Nephron progenitor cell (in vitro differentiated cells): ENCODE measurements around the gene ADARB2.
A peak's percentile ranks its signal among the peaks of the same experiment; 100 is the strongest.
"Not testable (repeated sequence)": the region's sequence is repeated elsewhere in the genome, so short reads cannot be mapped to it uniquely, and the experiment has no call there.

Experiments used
- DNase-seq: peaks from one replicate; pipeline ENCODE4 v3.0.0; 2021
- H3K27ac Mint-ChIP-seq: 2 replicates; pipeline ENCODE4 v1.8.0; 2021; ENCODE audit warnings: mild to moderate bottlenecking, moderate library complexity, mixed read lengths
- H3K27me3 Mint-ChIP-seq: 2 replicates; pipeline ENCODE4 v1.8.0; 2021; ENCODE audit warnings: mild to moderate bottlenecking, low read depth, mixed read lengths; ENCODE audit not compliant: poor library complexity
- H3K36me3 Mint-ChIP-seq: 2 replicates; pipeline ENCODE4 v1.8.0; 2021; ENCODE audit warnings: low read depth, mixed read lengths
- H3K4me1 Mint-ChIP-seq: 2 replicates; pipeline ENCODE4 v1.8.0; 2021; ENCODE audit warnings: mixed read lengths
- H3K4me3 Mint-ChIP-seq: 2 replicates; pipeline ENCODE4 v1.8.0; 2021; ENCODE audit warnings: mild to moderate bottlenecking, moderate library complexity, mixed read lengths
- H3K9me3 Mint-ChIP-seq: 2 replicates; pipeline ENCODE4 v1.8.0; 2021; ENCODE audit warnings: mild to moderate bottlenecking, moderate library complexity, mixed read lengths
- TF ChIP-seq, protein P1 (sequence below): fragments of 200-600 bp; sonication (generic); IDR thresholded peaks from 2 replicates; pipeline ENCODE4 v1.5.0; 2021; ENCODE audit warnings: antibody characterized with exemption

The ADARB2 gene

DNA sequence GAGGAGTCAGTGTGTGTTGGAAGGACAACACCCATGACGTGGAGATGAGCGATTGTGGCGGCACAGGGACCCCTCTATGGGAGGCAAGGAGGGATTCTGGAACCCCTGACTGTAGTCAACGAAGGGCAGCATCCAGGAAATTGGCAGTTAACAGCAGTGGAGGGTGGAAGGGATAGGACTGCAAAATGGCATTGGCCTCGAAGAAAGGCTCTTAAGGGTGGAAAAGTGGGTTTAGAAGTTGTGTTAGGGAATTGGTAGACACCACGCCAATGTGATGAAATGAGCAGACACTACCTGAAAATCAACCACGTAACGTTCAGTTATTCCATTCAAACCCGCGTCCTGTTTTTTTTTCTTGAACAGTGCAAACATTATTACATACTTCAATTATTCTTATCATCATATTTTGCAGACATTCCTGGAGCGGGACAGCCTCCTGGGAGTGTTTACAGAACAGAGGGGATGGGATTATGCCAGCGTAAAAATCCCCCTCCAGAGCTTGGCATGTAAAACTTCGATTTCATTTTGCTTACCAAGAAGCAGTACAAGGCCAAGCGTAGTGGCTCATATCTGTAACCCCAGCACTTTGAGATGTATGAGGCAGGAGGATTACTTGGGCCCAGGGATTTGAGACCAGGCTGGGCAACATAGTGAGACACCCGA, 409.0 kb downstream of the ADARB2 start:
- TF ChIP-seq, protein P1, sequence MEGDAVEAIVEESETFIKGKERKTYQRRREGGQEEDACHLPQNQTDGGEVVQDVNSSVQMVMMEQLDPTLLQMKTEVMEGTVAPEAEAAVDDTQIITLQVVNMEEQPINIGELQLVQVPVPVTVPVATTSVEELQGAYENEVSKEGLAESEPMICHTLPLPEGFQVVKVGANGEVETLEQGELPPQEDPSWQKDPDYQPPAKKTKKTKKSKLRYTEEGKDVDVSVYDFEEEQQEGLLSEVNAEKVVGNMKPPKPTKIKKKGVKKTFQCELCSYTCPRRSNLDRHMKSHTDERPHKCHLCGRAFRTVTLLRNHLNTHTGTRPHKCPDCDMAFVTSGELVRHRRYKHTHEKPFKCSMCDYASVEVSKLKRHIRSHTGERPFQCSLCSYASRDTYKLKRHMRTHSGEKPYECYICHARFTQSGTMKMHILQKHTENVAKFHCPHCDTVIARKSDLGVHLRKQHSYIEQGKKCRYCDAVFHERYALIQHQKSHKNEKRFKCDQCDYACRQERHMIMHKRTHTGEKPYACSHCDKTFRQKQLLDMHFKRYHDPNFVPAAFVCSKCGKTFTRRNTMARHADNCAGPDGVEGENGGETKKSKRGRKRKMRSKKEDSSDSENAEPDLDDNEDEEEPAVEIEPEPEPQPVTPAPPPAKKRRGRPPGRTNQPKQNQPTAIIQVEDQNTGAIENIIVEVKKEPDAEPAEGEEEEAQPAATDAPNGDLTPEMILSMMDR: no peak
- peaks cover 18% of the 10 kb centered on the region for H3K27me3 Mint-ChIP-seq
- no peak overlapping the region for H3K4me3 Mint-ChIP-seq
- H3K36me3 Mint-ChIP-seq: no peaks in the 10 kb centered on the region
- peak overlapping the region; percentile 21 for H3K27ac Mint-ChIP-seq
- no peak for DNase-seq
- peaks cover 14% of the 10 kb centered on the region for H3K9me3 Mint-ChIP-seq
- peaks cover 24% of the 10 kb centered on the region for H3K4me1 Mint-ChIP-seq

DNA sequence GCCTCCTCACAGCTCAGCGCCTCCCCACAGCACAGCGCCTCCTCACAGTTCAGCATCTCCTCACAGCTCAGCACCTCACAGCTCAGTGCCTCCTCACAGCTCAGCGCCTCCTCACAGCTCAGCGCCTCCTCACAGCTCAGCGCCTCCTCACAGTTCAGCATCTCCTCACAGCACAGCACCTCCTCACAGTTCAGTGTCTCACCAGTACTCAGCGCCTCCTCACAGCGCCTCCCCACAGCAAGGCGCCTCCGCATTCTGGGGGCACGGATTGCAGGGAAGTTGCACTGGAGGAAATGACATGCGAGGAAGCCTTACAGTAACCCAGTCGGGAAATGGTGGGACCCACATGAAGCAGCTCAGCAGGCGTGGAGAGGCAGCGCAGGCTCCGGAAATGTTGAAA, 409.6 kb downstream of the ADARB2 start:
- no peak for DNase-seq
- TF ChIP-seq, protein P1: no peak
- Mint-ChIP-seq H3K9me3 (peaks cover 14% of the 10 kb centered on the region), H3K27ac (peak overlapping the region; percentile 21), H3K27me3 (peaks cover 16% of the 10 kb centered on the region), H3K4me1 (peaks cover 21% of the 10 kb centered on the region), H3K4me3 (no peak overlapping the region), H3K36me3 (no peaks in the 10 kb centered on the region)

DNA sequence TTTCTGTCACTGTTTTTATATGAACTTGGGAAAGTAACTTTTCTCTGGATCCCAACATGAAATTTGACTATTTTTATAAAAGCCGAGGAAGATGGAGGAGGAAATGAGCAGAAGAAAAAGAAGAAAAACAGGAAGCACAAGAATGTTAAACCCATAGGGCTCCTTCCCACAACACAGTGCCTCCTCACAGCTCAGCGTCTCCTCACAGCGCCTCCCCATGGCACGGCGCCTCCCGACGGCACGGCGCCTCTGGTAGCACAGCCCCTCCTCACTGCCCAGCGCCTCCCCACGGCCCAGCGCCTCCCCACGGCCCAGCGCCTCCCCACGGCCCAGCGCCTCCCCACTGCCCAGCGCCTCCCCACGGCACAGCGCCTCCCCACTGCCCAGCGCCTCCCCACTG, 410.8 kb downstream of the ADARB2 start:
- peak overlapping the region; percentile 20 for H3K27ac Mint-ChIP-seq
- H3K4me3 Mint-ChIP-seq: not testable (repeated sequence)
- peaks cover 22% of the 10 kb centered on the region for H3K27me3 Mint-ChIP-seq

DNA sequence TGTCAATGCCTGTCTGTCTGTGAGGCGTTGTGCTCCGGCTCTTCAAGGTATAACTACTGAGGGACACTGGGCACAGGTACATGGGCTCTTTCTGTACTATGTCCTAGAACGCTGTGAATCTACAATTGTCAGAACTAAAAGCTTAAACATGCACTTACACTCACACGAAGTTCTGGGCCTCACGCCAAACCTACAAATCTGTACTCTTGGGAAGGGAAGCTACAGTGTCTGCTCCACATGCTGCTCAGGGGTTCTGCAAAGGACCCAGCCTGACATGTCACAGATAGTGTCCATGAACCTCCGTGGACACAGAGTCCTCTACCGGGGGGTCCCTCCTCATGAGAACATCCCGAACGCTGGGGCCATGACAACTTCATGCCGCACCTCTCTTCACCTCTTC, 412.4 kb downstream of the ADARB2 start:
- DNase-seq: no peak
- peaks cover 14% of the 10 kb centered on the region for H3K9me3 Mint-ChIP-seq
- no peak overlapping the region for H3K4me3 Mint-ChIP-seq
- H3K27ac Mint-ChIP-seq: no peak overlapping the region
- peaks cover 15% of the 10 kb centered on the region for H3K4me1 Mint-ChIP-seq
- no peaks in the 10 kb centered on the region for H3K36me3 Mint-ChIP-seq
- H3K27me3 Mint-ChIP-seq: peaks cover 31% of the 10 kb centered on the region
- TF ChIP-seq, protein P1: no peak

More for the DNA sequence above, 410.8 kb downstream of the ADARB2 start:
- H3K9me3 Mint-ChIP-seq: peaks cover 14% of the 10 kb centered on the region
- H3K36me3 Mint-ChIP-seq, DNase-seq: not testable (repeated sequence)
- peaks cover 15% of the 10 kb centered on the region for H3K4me1 Mint-ChIP-seq

DNA sequence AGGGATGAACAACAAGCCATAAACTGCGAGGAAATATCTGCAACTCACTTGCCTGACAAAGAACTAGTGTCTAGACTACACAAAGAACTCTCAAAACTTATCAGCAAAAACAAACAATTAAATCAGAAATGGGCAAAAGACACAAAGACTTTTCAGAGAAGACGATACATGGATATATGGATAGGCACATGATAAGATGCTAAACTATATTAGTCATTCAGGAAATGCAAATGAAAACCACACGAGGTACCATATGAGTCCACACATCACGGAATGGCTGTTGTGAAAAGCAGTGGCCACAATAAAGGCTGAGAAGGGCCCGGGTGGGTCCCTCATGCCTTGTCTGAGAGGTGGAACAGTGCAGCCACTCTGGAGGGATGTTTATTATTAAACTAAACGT, 413.4 kb downstream of the ADARB2 start:
- Mint-ChIP-seq H3K36me3 (no peaks in the 10 kb centered on the region), H3K27me3 (peaks cover 31% of the 10 kb centered on the region), H3K9me3 (peaks cover 14% of the 10 kb centered on the region), H3K4me1 (peaks cover 15% of the 10 kb centered on the region), H3K4me3 (no peak overlapping the region), H3K27ac (no peak overlapping the region)
- TF ChIP-seq, protein P1: no peak
- no peak for DNase-seq

DNA sequence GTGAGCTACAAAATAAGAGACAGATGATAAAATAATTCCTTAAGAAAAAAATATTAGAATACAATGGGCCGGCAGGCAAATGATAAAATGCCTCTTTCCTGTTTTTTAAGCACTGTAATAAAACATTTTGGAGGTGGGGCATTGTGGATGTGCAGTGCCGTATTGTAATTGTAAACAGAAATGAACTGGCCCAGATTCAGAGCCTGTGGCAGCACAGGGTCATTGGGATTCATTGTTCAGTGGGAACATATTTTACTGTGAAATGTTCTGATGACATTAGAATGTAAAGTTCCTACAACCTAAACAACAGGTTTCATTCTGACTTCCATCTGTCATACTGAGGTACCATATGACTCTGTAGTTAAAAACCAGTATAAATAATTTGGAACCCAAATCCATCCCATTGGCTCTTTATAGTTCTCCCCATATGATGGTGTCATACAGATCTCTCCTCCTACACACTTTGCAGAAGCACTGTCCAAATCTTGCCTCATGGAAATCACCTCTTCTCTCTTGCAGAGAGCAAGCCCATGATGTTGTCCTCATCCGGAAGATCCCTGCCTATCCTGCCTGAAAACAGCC, 416.5 kb downstream of the ADARB2 start:
- no peak for DNase-seq
- H3K27me3 Mint-ChIP-seq: peaks cover 21% of the 10 kb centered on the region

More for the DNA sequence above, 416.5 kb downstream of the ADARB2 start:
- Mint-ChIP-seq H3K4me3 (no peak overlapping the region), H3K9me3 (peaks cover under 1% of the 10 kb centered on the region), H3K27ac (no peak overlapping the region), H3K36me3 (no peaks in the 10 kb centered on the region), H3K4me1 (peaks cover 31% of the 10 kb centered on the region)
- TF ChIP-seq, protein P1: no peak
